ENCODE measurements around the gene ITGAL. TPM values are rescaled to one million over a fixed set of nuclear protein-coding genes. Genes with fewer than 3 reads are reported as not detected.

ITGAL gene
- total RNA-seq, 1 donor from 2014 or later = 0.23 TPM

DNA sequence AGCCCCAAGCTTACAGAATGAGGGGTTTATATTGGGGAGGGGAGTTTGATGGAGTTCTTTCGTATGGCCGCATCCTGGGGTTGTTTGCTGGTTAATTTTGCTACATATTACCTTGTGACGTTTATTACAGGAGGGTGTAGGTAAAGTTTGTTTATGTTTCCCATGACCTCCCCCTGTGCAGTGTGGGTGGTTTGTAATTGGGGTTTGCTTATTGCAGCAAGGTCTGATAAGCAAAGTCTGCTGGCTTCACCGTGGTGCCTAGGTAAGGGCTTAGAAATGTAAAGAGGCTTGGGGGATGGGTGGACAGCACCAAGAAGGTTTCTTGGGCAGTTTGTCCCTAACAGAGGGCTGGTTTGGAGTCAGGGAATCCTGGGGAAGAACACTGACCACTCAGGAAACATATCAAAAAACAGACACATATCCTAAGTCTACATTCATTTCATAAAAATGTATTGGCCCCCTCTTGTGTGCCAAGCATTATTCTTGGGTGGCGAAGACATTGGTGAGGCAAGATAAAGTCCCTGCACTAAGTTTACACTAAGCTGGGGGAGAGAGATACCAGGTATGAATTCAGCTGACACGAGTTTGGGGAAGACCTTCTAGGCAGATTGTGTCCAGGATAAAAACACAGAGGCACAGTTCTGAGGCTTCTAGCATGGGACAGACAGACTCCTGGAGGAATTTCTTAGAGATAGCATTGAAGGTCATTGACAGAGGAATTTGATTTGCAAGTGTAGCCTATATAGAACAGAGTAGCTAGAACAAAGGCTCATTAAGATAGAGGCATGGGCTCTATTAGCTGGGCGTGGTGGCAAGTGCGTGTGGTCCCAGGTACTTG lies 76.1 kb downstream of the ITGAL start:
- FAIRE-seq (no peak), DNase-seq (ENCODE audit: low read depth) (no peak)
- Mint-ChIP-seq H3K4me3 (ENCODE audit: unreplicated experiment) (no peak overlapping the region), H3K36me3 (ENCODE audit: low read depth, unreplicated experiment) (no peaks in the 10 kb centered on the region), H3K27ac (ENCODE audit: unreplicated experiment) (peak overlapping the region; percentile 16), H3K9me3 (ENCODE audit: unreplicated experiment) (no peaks in the 10 kb centered on the region), H3K27me3 (ENCODE audit: low read depth, unreplicated experiment) (peaks cover 5% of the 10 kb centered on the region), H3K4me1 (ENCODE audit: low read depth, unreplicated experiment) (peaks cover 10% of the 10 kb centered on the region)
- Histone ChIP-seq H3K27me3 (ENCODE audit: insufficient read depth, low read length) (no peaks in the 10 kb centered on the region), H3K4me1 (ENCODE audit: insufficient read depth, low read length) (no peaks in the 10 kb centered on the region), H3K4me2 (ENCODE audit: low read length) (no peak overlapping the region), H3K27ac (ENCODE audit: low read depth, low read length) (no peak overlapping the region), H2AFZ (ENCODE audit: low read depth, low read length) (no peak overlapping the region), H3K79me2 (ENCODE audit: insufficient read depth, low read length) (peaks cover 3% of the 10 kb centered on the region), H3K9ac (ENCODE audit: low read length) (no peak overlapping the region), H3K9me3 (ENCODE audit: insufficient read depth, low read depth, low read length) (no peaks in the 10 kb centered on the region), H4K20me1 (ENCODE audit: insufficient read depth, low read length) (peaks cover under 1% of the 10 kb centered on the region), H3K4me3 (ENCODE audit: insufficient read depth, low read depth, low read length) (no peak overlapping the region), H3K36me3 (ENCODE audit: insufficient read depth, low read length) (no peaks in the 10 kb centered on the region)
- TF ChIP-seq, protein P1, sequence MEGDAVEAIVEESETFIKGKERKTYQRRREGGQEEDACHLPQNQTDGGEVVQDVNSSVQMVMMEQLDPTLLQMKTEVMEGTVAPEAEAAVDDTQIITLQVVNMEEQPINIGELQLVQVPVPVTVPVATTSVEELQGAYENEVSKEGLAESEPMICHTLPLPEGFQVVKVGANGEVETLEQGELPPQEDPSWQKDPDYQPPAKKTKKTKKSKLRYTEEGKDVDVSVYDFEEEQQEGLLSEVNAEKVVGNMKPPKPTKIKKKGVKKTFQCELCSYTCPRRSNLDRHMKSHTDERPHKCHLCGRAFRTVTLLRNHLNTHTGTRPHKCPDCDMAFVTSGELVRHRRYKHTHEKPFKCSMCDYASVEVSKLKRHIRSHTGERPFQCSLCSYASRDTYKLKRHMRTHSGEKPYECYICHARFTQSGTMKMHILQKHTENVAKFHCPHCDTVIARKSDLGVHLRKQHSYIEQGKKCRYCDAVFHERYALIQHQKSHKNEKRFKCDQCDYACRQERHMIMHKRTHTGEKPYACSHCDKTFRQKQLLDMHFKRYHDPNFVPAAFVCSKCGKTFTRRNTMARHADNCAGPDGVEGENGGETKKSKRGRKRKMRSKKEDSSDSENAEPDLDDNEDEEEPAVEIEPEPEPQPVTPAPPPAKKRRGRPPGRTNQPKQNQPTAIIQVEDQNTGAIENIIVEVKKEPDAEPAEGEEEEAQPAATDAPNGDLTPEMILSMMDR (IDR thresholded peaks at IDR 0.05; ENCODE audit: insufficient read depth, low read depth, low read length) = no peak
- TF ChIP-seq EZH2 (IDR thresholded peaks at IDR 0.05; ENCODE audit: insufficient read depth, low read length) = no peak

DNA sequence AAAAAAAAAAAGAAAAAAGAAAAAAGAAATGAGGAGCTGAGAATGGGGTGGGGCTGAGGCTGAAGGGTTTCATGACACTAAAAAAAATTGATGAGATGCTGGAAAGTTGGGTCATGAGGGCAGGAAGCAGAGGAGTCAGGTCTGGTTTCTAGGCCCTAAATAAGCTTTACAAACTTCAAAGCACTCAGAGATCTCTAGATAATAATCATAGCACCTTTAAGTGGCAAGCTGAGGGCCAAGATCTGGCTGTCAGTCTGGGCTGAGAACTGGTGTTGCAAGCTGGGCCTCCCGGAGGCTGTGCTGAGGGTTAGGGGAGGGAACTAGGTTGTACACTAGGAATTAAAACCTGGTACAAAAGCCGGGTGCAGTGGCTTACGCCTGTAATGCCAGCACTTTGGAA lies 79.2 kb downstream of the ITGAL start:
- no peaks in the 10 kb centered on the region for H3K9me3 Mint-ChIP-seq (ENCODE audit: unreplicated experiment)
- Histone ChIP-seq H2AFZ (ENCODE audit: low read depth, low read length) (no peak overlapping the region), H3K4me2 (ENCODE audit: low read length) (no peak overlapping the region), H3K4me1 (ENCODE audit: insufficient read depth, low read length) (peaks cover 2% of the 10 kb centered on the region), H3K4me3 (ENCODE audit: insufficient read depth, low read depth, low read length) (no peak overlapping the region), H3K9ac (ENCODE audit: low read length) (no peak overlapping the region), H3K27ac (ENCODE audit: low read depth, low read length) (no peak overlapping the region), H3K27me3 (ENCODE audit: insufficient read depth, low read length) (no peaks in the 10 kb centered on the region), H3K79me2 (ENCODE audit: insufficient read depth, low read length) (peaks cover 13% of the 10 kb centered on the region), H3K36me3 (ENCODE audit: insufficient read depth, low read length) (no peaks in the 10 kb centered on the region), H4K20me1 (ENCODE audit: insufficient read depth, low read length) (peaks cover 5% of the 10 kb centered on the region), H3K9me3 (ENCODE audit: insufficient read depth, low read depth, low read length) (no peaks in the 10 kb centered on the region)
- peaks cover 15% of the 10 kb centered on the region for H3K4me1 Mint-ChIP-seq (ENCODE audit: low read depth, unreplicated experiment)
- H3K27ac Mint-ChIP-seq (ENCODE audit: unreplicated experiment) = no peak overlapping the region
- no peak for DNase-seq (ENCODE audit: low read depth)
- H3K36me3 Mint-ChIP-seq (ENCODE audit: low read depth, unreplicated experiment) = no peaks in the 10 kb centered on the region
- no peaks in the 10 kb centered on the region for H3K27me3 Mint-ChIP-seq (ENCODE audit: low read depth, unreplicated experiment)
- TF ChIP-seq, protein P1 (IDR thresholded peaks at IDR 0.05; ENCODE audit: insufficient read depth, low read depth, low read length) = no peak
- no peak for TF ChIP-seq EZH2 (IDR thresholded peaks at IDR 0.05; ENCODE audit: insufficient read depth, low read length)
- H3K4me3 Mint-ChIP-seq (ENCODE audit: unreplicated experiment) = no peak overlapping the region
- FAIRE-seq = no peak

DNA sequence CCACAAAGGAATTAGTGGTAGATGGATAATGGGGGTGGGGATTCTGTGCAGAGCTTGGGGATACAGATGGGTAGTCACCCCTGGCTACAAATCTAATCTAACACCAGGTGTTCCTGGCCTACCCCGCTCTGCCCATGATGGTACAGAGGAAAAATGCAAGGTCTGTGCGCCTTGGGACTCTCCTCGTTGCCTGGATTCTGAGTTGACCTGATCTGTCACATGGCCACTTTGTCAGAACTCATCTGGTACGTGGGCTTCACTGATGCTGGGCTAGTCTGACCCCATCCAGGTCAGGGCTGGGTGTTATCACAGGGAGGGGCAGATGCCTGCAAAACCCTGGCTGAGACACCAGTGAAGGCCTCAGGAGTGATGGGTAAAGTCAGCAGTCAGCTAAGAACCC lies 80.4 kb downstream of the ITGAL start:
- no peak overlapping the region for H2AFZ ChIP-seq (ENCODE audit: low read depth, low read length)
- Mint-ChIP-seq H3K4me3 (ENCODE audit: unreplicated experiment) (no peak overlapping the region), H3K36me3 (ENCODE audit: low read depth, unreplicated experiment) (no peaks in the 10 kb centered on the region), H3K27me3 (ENCODE audit: low read depth, unreplicated experiment) (no peaks in the 10 kb centered on the region), H3K27ac (ENCODE audit: unreplicated experiment) (no peak overlapping the region), H3K4me1 (ENCODE audit: low read depth, unreplicated experiment) (peaks cover 15% of the 10 kb centered on the region), H3K9me3 (ENCODE audit: unreplicated experiment) (no peaks in the 10 kb centered on the region)
- no peak overlapping the region for H3K4me3 ChIP-seq (ENCODE audit: insufficient read depth, low read depth, low read length)
- no peak overlapping the region for H3K9ac ChIP-seq (ENCODE audit: low read length)
- peaks cover 9% of the 10 kb centered on the region for H3K4me1 ChIP-seq (ENCODE audit: insufficient read depth, low read length)
- H3K27ac ChIP-seq (ENCODE audit: low read depth, low read length) = no peak overlapping the region
- H3K36me3 ChIP-seq (ENCODE audit: insufficient read depth, low read length) = no peaks in the 10 kb centered on the region
- H3K27me3 ChIP-seq (ENCODE audit: insufficient read depth, low read length) = no peaks in the 10 kb centered on the region
- no peaks in the 10 kb centered on the region for H3K9me3 ChIP-seq (ENCODE audit: insufficient read depth, low read depth, low read length)
- peaks cover 5% of the 10 kb centered on the region for H4K20me1 ChIP-seq (ENCODE audit: insufficient read depth, low read length)
- H3K4me2 ChIP-seq (ENCODE audit: low read length) = no peak overlapping the region
- H3K79me2 ChIP-seq (ENCODE audit: insufficient read depth, low read length) = peaks cover 24% of the 10 kb centered on the region
- TF ChIP-seq, protein P1 (IDR thresholded peaks at IDR 0.05; ENCODE audit: insufficient read depth, low read depth, low read length) = no peak
- TF ChIP-seq EZH2 (IDR thresholded peaks at IDR 0.05; ENCODE audit: insufficient read depth, low read length) = no peak
- DNase-seq (ENCODE audit: low read depth) (no peak), FAIRE-seq (no peak)

All from astrocyte (in vitro differentiated cells and primary cell).